Kidney epithelial cell (primary cell): ENCODE measurements around the gene PPP3CB. TPM values are rescaled to one million over a fixed set of nuclear protein-coding genes. Genes with fewer than 3 reads are reported as not detected.

Source experiments
- DNase-seq: peaks from one replicate; pipeline ENCODE4 v3.0.0-alpha.2; 2010; ENCODE audit warnings: low read depth
- H3K27me3 ChIP-seq: 2 replicates; pipeline ENCODE4 v1.6.0; 2011; ENCODE audit warnings: low read length; ENCODE audit not compliant: control insufficient read depth, insufficient read depth
- H3K36me3 ChIP-seq: 2 replicates; pipeline ENCODE4 v1.5.1; 2011; ENCODE audit warnings: low read length; ENCODE audit not compliant: control insufficient read depth, insufficient read depth
- H3K4me3 ChIP-seq: 2 replicates; pipeline ENCODE4 v1.5.1; 2011; ENCODE audit warnings: low read depth, mild to moderate bottlenecking, control low read depth, low read length
- CTCF ChIP-seq: IDR thresholded peaks from 2 replicates; pipeline ENCODE4 v1.5.1; 2011; ENCODE audit warnings: mild to moderate bottlenecking, moderate library complexity, low read length, control low read depth, inconsistent platforms; ENCODE audit not compliant: insufficient read depth, poor library complexity, severe bottlenecking
- total RNA-seq: library from RNA; depleted of rRNA; stranded (reverse); fragments of >200 nt; gene quantifications from 2 replicates; pipeline ENCODE4 v1.2.3, GENCODE V29; 2015

The PPP3CB gene
- total RNA-seq, 1 donor from 2014 or later, result 21.9 TPM

DNA sequence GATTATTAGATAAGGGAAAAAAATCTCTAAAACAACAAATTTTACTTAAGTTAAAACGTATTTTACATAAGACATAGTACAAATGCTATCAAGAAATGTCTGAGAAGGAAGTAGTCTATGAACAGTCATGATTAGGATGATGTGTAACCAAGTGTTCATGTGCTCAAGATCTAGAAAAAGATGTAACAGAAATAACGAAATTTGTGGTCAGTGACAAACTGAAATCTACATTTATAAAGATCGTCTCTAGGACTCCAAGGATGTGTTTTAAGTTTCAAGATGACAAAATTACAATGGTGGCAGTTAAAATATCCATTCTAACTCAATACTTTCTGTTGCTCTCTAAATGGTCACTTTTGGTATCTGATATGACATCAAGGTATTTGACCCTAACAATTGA, 17.2 kb downstream of the PPP3CB start:
- no peaks in the 10 kb centered on the region for H3K36me3 ChIP-seq
- TF ChIP-seq CTCF, result no peak
- no peak for DNase-seq
- H3K27me3 ChIP-seq, result no peaks in the 10 kb centered on the region
- H3K4me3 ChIP-seq, result no peak overlapping the region

DNA sequence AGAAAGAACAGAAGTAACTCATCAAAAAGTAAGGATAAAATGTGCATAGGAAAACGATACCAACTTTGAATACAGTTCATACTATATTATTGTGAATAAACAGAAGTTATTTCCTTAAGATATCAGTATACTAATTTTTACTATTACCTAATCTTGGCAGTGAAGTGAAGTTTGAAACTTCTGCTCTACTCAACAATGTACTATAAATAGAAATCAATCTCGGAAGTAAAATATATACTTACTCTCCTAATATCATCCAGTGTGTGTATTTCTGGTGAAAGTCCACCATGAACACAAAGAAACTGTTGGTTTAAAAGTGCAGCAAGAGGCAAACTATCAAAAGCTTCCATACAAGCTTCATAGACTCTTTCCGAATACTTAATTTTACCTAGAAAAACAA, 24.6 kb downstream of the PPP3CB start:
- no peak for TF ChIP-seq CTCF
- no peak for DNase-seq
- Histone ChIP-seq H3K36me3 (no peaks in the 10 kb centered on the region), H3K4me3 (no peak overlapping the region), H3K27me3 (no peaks in the 10 kb centered on the region)

- DNase-seq, result no peak
- no peak overlapping the region for H3K4me3 ChIP-seq
- no peaks in the 10 kb centered on the region for H3K27me3 ChIP-seq
- TF ChIP-seq CTCF, result no peak
- no peaks in the 10 kb centered on the region for H3K36me3 ChIP-seq
Measured at GRCh38 chr10:73469579-73469978, 26.2 kb downstream of the PPP3CB start.

GRCh38 chr10:73467206-73467605, 28.6 kb downstream of the PPP3CB start:
- TF ChIP-seq CTCF, result no peak
- Histone ChIP-seq H3K36me3 (no peaks in the 10 kb centered on the region), H3K27me3 (no peaks in the 10 kb centered on the region), H3K4me3 (no peak overlapping the region)
- no peak for DNase-seq

GRCh38 chr10:73465978-73466726, 29.7 kb downstream of the PPP3CB start:
- H3K4me3 ChIP-seq, result no peak overlapping the region
- no peaks in the 10 kb centered on the region for H3K27me3 ChIP-seq
- TF ChIP-seq CTCF, result no peak
- H3K36me3 ChIP-seq, result no peaks in the 10 kb centered on the region
- DNase-seq, result no peak

DNA sequence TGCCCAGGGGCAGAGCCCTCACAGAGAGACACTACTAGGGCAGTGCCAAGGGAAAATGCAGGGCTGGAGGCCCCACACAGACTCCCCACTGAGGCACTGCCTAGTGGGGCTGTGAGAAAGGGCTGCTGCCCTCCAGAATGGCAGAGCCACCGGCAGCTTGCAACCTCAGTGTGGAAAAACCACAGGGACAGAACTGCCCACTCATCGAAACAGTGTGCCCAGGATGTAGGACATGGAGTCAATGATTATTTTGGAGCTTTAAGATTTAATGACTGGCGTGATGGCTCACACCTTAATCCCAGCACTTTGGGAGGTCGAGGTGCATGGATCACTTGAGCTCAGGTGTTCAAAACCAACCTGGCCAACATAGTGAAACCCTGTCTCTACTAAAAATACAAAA, 34.9 kb downstream of the PPP3CB start:
- TF ChIP-seq CTCF, result no peak
- no peak overlapping the region for H3K4me3 ChIP-seq
- no peaks in the 10 kb centered on the region for H3K36me3 ChIP-seq
- no peaks in the 10 kb centered on the region for H3K27me3 ChIP-seq
- no peak for DNase-seq
